ENCODE data around the gene CXCL9.
"Not testable (repeated sequence)": the region's sequence is repeated elsewhere in the genome, so short reads cannot be mapped to it uniquely, and the experiment has no call there.

CXCL9 gene

GRCh38 chr4:76011700-76012387, 4.5 kb upstream of the CXCL9 start:
- DNase-seq = peak; percentile 54

GRCh38 chr4:76011018-76011670, 3.8 kb upstream of the CXCL9 start:
- no peak for DNase-seq

- DNase-seq = no peak
These were observed 3.3 kb upstream of the CXCL9 start for GRCh38 chr4:76010576-76010975.

GRCh38 chr4:76009311-76009710, 2.0 kb upstream of the CXCL9 start:
- DNase-seq = no peak

GRCh38 chr4:76003620-76004019, 3.7 kb downstream of the CXCL9 start:
- DNase-seq = no peak

- no peak for DNase-seq
These were observed 4.3 kb downstream of the CXCL9 start for GRCh38 chr4:76003035-76003434.

GRCh38 chr4:76002176-76002575, 5.1 kb downstream of the CXCL9 start:
- DNase-seq = no peak

GRCh38 chr4:76001700-76002099, 5.6 kb downstream of the CXCL9 start:
- DNase-seq = no peak

GRCh38 chr4:76000279-76000678, 7.0 kb downstream of the CXCL9 start:
- DNase-seq = no peak

- DNase-seq = not testable (repeated sequence)
These were observed 8.7 kb downstream of the CXCL9 start for GRCh38 chr4:75998525-75999147.

- no peak for DNase-seq
These were observed 9.4 kb downstream of the CXCL9 start for GRCh38 chr4:75997946-75998345.

GRCh38 chr4:75997081-75997480, 10.2 kb downstream of the CXCL9 start:
- no peak for DNase-seq

GRCh38 chr4:75995727-75996126, 11.6 kb downstream of the CXCL9 start:
- DNase-seq = no peak

GRCh38 chr4:75992462-75992861, 14.8 kb downstream of the CXCL9 start:
- DNase-seq = no peak

GRCh38 chr4:75989846-75990528, 17.3 kb downstream of the CXCL9 start:
- no peak for DNase-seq

- DNase-seq = no peak
These were observed 22.2 kb downstream of the CXCL9 start for GRCh38 chr4:75985116-75985515.

- no peak for DNase-seq
These were observed 26.7 kb downstream of the CXCL9 start for GRCh38 chr4:75980576-75980975.

GRCh38 chr4:75976177-75976576, 31.1 kb downstream of the CXCL9 start:
- DNase-seq = no peak

GRCh38 chr4:75973766-75974165, 33.5 kb downstream of the CXCL9 start:
- no peak for DNase-seq

GRCh38 chr4:75968084-75968483, 39.2 kb downstream of the CXCL9 start:
- no peak for DNase-seq

- no peak for DNase-seq
These were observed 43.8 kb downstream of the CXCL9 start for GRCh38 chr4:75963558-75963957.

- not testable (repeated sequence) for DNase-seq
These were observed 45.2 kb downstream of the CXCL9 start for GRCh38 chr4:75962072-75962471.

GRCh38 chr4:75958546-75958945, 48.8 kb downstream of the CXCL9 start:
- not testable (repeated sequence) for DNase-seq

- DNase-seq = not testable (repeated sequence)
These were observed 52.5 kb downstream of the CXCL9 start for GRCh38 chr4:75954811-75955210.
